Keratinocyte (primary cell): Measurements from ENCODE around the gene EYA4. TPM values are rescaled to one million over a fixed set of nuclear protein-coding genes. Genes with fewer than 3 reads are reported as not detected.

Experiments used
- DNase-seq: peaks from one replicate; pipeline ENCODE4 v3.0.0-alpha.2; 2011; ENCODE audit warnings: low read depth, missing footprints, low spot score
- FAIRE-seq: peaks from 2 replicates; lab custom pipeline; 2011; peaks lifted over from hg19 to GRCh38; lab: Jason Lieb, UNC
- H2AFZ ChIP-seq: 2 replicates; pipeline ENCODE4 v1.6.0; 2012; ENCODE audit warnings: low read length, control low read depth, inconsistent platforms; ENCODE audit not compliant: control insufficient read depth
- H3K27ac ChIP-seq: 2 replicates; pipeline ENCODE4 v1.5.1; 2011; ENCODE audit warnings: low read length; ENCODE audit not compliant: control insufficient read depth, insufficient read depth
- H3K27me3 ChIP-seq: 3 replicates; pipeline ENCODE4 v1.6.0; 2011; ENCODE audit warnings: low read length; ENCODE audit not compliant: control insufficient read depth, insufficient read depth; ENCODE audit errors: extremely low read depth
- H3K36me3 ChIP-seq, 2 experiments: 2 replicates in 1 of 2; 3 replicates in 1 of 2; pipeline ENCODE4 v1.5.1; 2011; ENCODE audit warnings: low read length in 2 of 2, mild to moderate bottlenecking in 1 of 2; ENCODE audit not compliant: control insufficient read depth in 2 of 2, insufficient read depth in 2 of 2; ENCODE audit errors: extremely low read depth in 1 of 2
- H3K4me1 ChIP-seq: 3 replicates; pipeline ENCODE4 v1.5.1; 2011; ENCODE audit warnings: low read length; ENCODE audit not compliant: control insufficient read depth, insufficient read depth; ENCODE audit errors: extremely low read depth
- H3K4me2 ChIP-seq: 3 replicates; pipeline ENCODE4 v1.6.0; 2011; ENCODE audit warnings: low read depth, low read length; ENCODE audit not compliant: control insufficient read depth, insufficient read depth; ENCODE audit errors: extremely low read depth
- H3K4me3 ChIP-seq, 3 experiments: fragments of 200-600 bp in 1 of 3; sonication (generic) in 1 of 3; 2 replicates in 2 of 3; 3 replicates in 1 of 3; pipeline ENCODE4 v1.5.1; 2011 to 2016; ENCODE audit warnings: low read length in 3 of 3, mild to moderate bottlenecking in 3 of 3, control low read depth in 2 of 3, inconsistent platforms in 1 of 3, low read depth in 1 of 3, mixed read lengths in 1 of 3, mixed run types in 1 of 3, moderate library complexity in 1 of 3; ENCODE audit not compliant: control insufficient read depth in 2 of 3, insufficient read depth in 2 of 3; ENCODE audit errors: extremely low read depth in 1 of 3
- H3K79me2 ChIP-seq: 2 replicates; pipeline ENCODE4 v1.6.0; 2012; ENCODE audit warnings: low read length; ENCODE audit not compliant: control insufficient read depth, insufficient read depth
- H3K9ac ChIP-seq: 3 replicates; pipeline ENCODE4 v1.6.0; 2011; ENCODE audit warnings: low read length; ENCODE audit not compliant: control insufficient read depth, insufficient read depth; ENCODE audit errors: extremely low read depth
- H3K9me1 ChIP-seq: 3 replicates; pipeline ENCODE4 v1.6.0; 2011; ENCODE audit warnings: low read length; ENCODE audit not compliant: control insufficient read depth, insufficient read depth; ENCODE audit errors: extremely low read depth
- H3K9me3 ChIP-seq: 2 replicates; pipeline ENCODE4 v1.5.1; 2012; ENCODE audit warnings: low read depth, low read length; ENCODE audit not compliant: control insufficient read depth
- H4K20me1 ChIP-seq: 3 replicates; pipeline ENCODE4 v1.6.0; 2011; ENCODE audit warnings: low read length; ENCODE audit not compliant: control insufficient read depth, insufficient read depth; ENCODE audit errors: extremely low read depth
- CTCF ChIP-seq, 3 experiments: IDR thresholded peaks in 1 of 3; conservative IDR thresholded peaks in 1 of 3; optimal IDR thresholded peaks in 1 of 3; 2 replicates in 2 of 3; 3 replicates in 1 of 3; pipeline versions ENCODE3 to v1.5.1; 2011; ENCODE audit warnings: low read length in 3 of 3, mild to moderate bottlenecking in 3 of 3, moderate library complexity in 2 of 3, control low read depth in 1 of 3, inconsistent platforms in 1 of 3; ENCODE audit not compliant: insufficient read depth in 2 of 3; ENCODE audit errors: extremely low read depth in 1 of 3
- EZH2 ChIP-seq: IDR thresholded peaks from one replicate; pipeline ENCODE4 v1.6.1; 2012; ENCODE audit warnings: inconsistent platforms, mild to moderate bottlenecking, low read length, moderate library complexity
- dilution Hi-C: fragments of 300-500 bp; cut with MboI; formaldehyde crosslinking; loops from one replicate; pipeline ENCODE4 v1.7.0; 2020; ENCODE audit warnings: low sequenced_read_pairs; ENCODE audit not compliant: extremely low pct_ligation_motif_present
- polyA plus RNA-seq, 5 experiments: library from polyadenylated mRNA; depleted of rRNA in 3 of 5; stranded (reverse) in 3 of 5; stranded (forward) in 1 of 5; unstranded in 1 of 5; fragments of >200 nt; gene quantifications; 1 replicate in 1 of 5; 2 replicates in 3 of 5; 3 replicates in 1 of 5; pipeline versions ENCODE4 v1.2.1 to v1.2.3, GENCODE V29; 2011 to 2012; ENCODE audit warnings: missing spikeins in 2 of 5, low read depth in 1 of 5, low replicate concordance in 1 of 5

EYA4 gene
- polyA plus RNA-seq, 1 donor (not counting 4 experiments of a cell fraction or from before 2014, with no cell fraction given) = 0.01 TPM

GRCh38 chr6:133559926-133560325 is 318.8 kb downstream of the EYA4 start:
- H3K4me3 ChIP-seq = no peak overlapping the region

GRCh38 chr6:133567636-133568035 is 326.5 kb downstream of the EYA4 start:
- TF ChIP-seq CTCF (optimal IDR thresholded peaks at IDR 0.05 in 1 of 3, IDR thresholded peaks at IDR 0.05 in 1 of 3, conservative IDR thresholded peaks at IDR 0.05 in 1 of 3; ENCODE audit: extremely low read depth in 1 of 3, insufficient read depth in 2 of 3, low read length in 3 of 3) (no peak), EZH2 (no peak)
- peaks cover 9% of the 10 kb centered on the region for H3K4me1 ChIP-seq
- dilution Hi-C loops = no loop called here
- H3K4me3 ChIP-seq = no peak overlapping the region
- H4K20me1 ChIP-seq = no peaks in the 10 kb centered on the region
- no peak for DNase-seq
- H3K9me1 ChIP-seq = no peaks in the 10 kb centered on the region
- H3K9me3 ChIP-seq = no peaks in the 10 kb centered on the region
- H3K36me3 ChIP-seq = no peaks in the 10 kb centered on the region
- H2AFZ ChIP-seq = no peak overlapping the region
- H3K9ac ChIP-seq = no peak overlapping the region
- H3K27me3 ChIP-seq = no peaks in the 10 kb centered on the region
- H3K79me2 ChIP-seq = no peaks in the 10 kb centered on the region
- no peak overlapping the region for H3K4me2 ChIP-seq
- no peak overlapping the region for H3K27ac ChIP-seq
- FAIRE-seq = no peak

More at GRCh38 chr6:133559926-133560325, 318.8 kb downstream of the EYA4 start:
- dilution Hi-C loops = no loop called here
- TF ChIP-seq EZH2 (no peak), CTCF (optimal IDR thresholded peaks at IDR 0.05 in 1 of 3, IDR thresholded peaks at IDR 0.05 in 1 of 3, conservative IDR thresholded peaks at IDR 0.05 in 1 of 3; ENCODE audit: extremely low read depth in 1 of 3, insufficient read depth in 2 of 3, low read length in 3 of 3) (no peak)
- DNase-seq (no peak), FAIRE-seq (no peak)
- Histone ChIP-seq H3K9me1 (no peaks in the 10 kb centered on the region), H3K4me2 (no peak overlapping the region), H3K27me3 (no peaks in the 10 kb centered on the region), H4K20me1 (no peaks in the 10 kb centered on the region), H3K9ac (no peak overlapping the region), H3K27ac (no peak overlapping the region), H3K9me3 (no peaks in the 10 kb centered on the region), H3K4me1 (no peaks in the 10 kb centered on the region), H3K36me3 (no peaks in the 10 kb centered on the region), H2AFZ (no peak overlapping the region), H3K79me2 (no peaks in the 10 kb centered on the region)
